Thymus (tissue), 11 donors: ENCODE data around the gene SLC16A10. TPM values are rescaled to one million over a fixed set of nuclear protein-coding genes. Genes with fewer than 3 reads are reported as not detected.

ENCODE experiments used
- DNase-seq, 9 donors: peaks; one replicate each; pipeline ENCODE4 v3.0.0-alpha.2; 2013; ENCODE audit warnings: low spot score in 9 of 9, low read depth in 6 of 9, missing footprints in 1 of 9
- H3K27ac ChIP-seq, 2 donors: one replicate each; pipeline ENCODE4 v1.5.1; 2013; ENCODE audit warnings: control low read depth in 1 of 2, low read depth in 1 of 2, low read length in 1 of 2, mild to moderate bottlenecking in 1 of 2, moderate library complexity in 1 of 2
- H3K27me3 ChIP-seq, 2 donors: one replicate each; pipeline ENCODE4 v1.5.1; 2013; ENCODE audit warnings: low read length in 1 of 2; ENCODE audit not compliant: control insufficient read depth in 2 of 2, insufficient read depth in 1 of 2
- H3K36me3 ChIP-seq, 2 donors: one replicate each; pipeline ENCODE4 v1.5.1; 2013; ENCODE audit warnings: low read length in 1 of 2, mild to moderate bottlenecking in 1 of 2, moderate library complexity in 1 of 2; ENCODE audit not compliant: control insufficient read depth in 2 of 2, insufficient read depth in 2 of 2
- H3K4me1 ChIP-seq, 2 donors: one replicate each; pipeline ENCODE4 v1.5.1; 2013; ENCODE audit warnings: low read length in 2 of 2; ENCODE audit not compliant: control insufficient read depth in 2 of 2, insufficient read depth in 2 of 2
- H3K4me3 ChIP-seq, 2 donors: one replicate each; pipeline ENCODE4 v1.5.1; 2013; ENCODE audit warnings: low read length in 2 of 2, control low read depth in 1 of 2, mild to moderate bottlenecking in 1 of 2
- H3K9me3 ChIP-seq, 2 donors: one replicate each; pipeline ENCODE4 v1.5.1; 2013; ENCODE audit warnings: low read length in 1 of 2, mild to moderate bottlenecking in 1 of 2; ENCODE audit not compliant: control insufficient read depth in 2 of 2, insufficient read depth in 1 of 2
- WGBS: extraction: QIAGEN DNeasy Blood & Tissue Kit; methylation state at CpG from one replicate; pipeline ENCODE4 v1.1.7; 2013; 5-methylcytosine and 5-hydroxymethylcytosine counted together
- polyA plus RNA-seq: library from polyadenylated mRNA; stranded (reverse); fragments of 200-250 nt; gene quantifications from one replicate; pipeline ENCODE4 v1.2.3, GENCODE V29; 2013
- total RNA-seq: library from RNA; stranded (reverse); fragments of 120-200 nt; gene quantifications from one replicate; pipeline ENCODE4 v1.2.4, GENCODE V29; 2013
- donor health status: healthy.

Gene SLC16A10
- total and polyA plus RNA-seq, 2 donors: 15.0 to 20.0 TPM

- Histone ChIP-seq H3K27me3 (no peaks in the 10 kb centered on the region), H3K4me3 (no peak overlapping the region), H3K9me3 (peaks cover 0 to 14% of the 10 kb centered on the region in 2 donors), H3K4me1 (no peaks in the 10 kb centered on the region), H3K27ac (no peak overlapping the region), H3K36me3 (peaks cover 25 to 40% of the 10 kb centered on the region in 2 donors)
- 98% methylated on average over 3 of the region's 3 CpGs for WGBS
- no peak for DNase-seq
Measured at GRCh38 chr6:111274593-111275217, 187.4 kb downstream of the SLC16A10 start.

GRCh38 chr6:111276335-111276734, 189.0 kb downstream of the SLC16A10 start:
- Histone ChIP-seq H3K4me1 (no peaks in the 10 kb centered on the region), H3K4me3 (no peak overlapping the region), H3K27ac (no peak overlapping the region), H3K27me3 (no peaks in the 10 kb centered on the region), H3K9me3 (peaks cover 0 to 14% of the 10 kb centered on the region in 2 donors), H3K36me3 (peaks cover 19 to 40% of the 10 kb centered on the region in 2 donors)
- 98% methylated on average over 2 of the region's 2 CpGs for WGBS
- DNase-seq: no peak

- no peak overlapping the region for H3K4me3 ChIP-seq
- 99% methylated on average over 3 of the region's 3 CpGs for WGBS
- DNase-seq: no peak
- H3K36me3 ChIP-seq: peaks cover 19 to 40% of the 10 kb centered on the region in 2 donors
- H3K27me3 ChIP-seq: no peaks in the 10 kb centered on the region
- no peaks in the 10 kb centered on the region for H3K4me1 ChIP-seq
- H3K9me3 ChIP-seq: peaks cover 0 to 14% of the 10 kb centered on the region in 2 donors
- H3K27ac ChIP-seq: no peak overlapping the region
Measured at GRCh38 chr6:111276736-111277135, 189.4 kb downstream of the SLC16A10 start.

- WGBS: 98% methylated on average over 1 of the region's 1 CpG
- Histone ChIP-seq H3K4me3 (no peak overlapping the region), H3K27ac (no peak overlapping the region), H3K27me3 (no peaks in the 10 kb centered on the region), H3K9me3 (peaks cover 0 to 14% of the 10 kb centered on the region in 2 donors), H3K36me3 (peaks cover 19 to 44% of the 10 kb centered on the region in 2 donors), H3K4me1 (no peaks in the 10 kb centered on the region)
- no peak for DNase-seq
Measured at GRCh38 chr6:111277819-111278218, 190.5 kb downstream of the SLC16A10 start.

GRCh38 chr6:111278731-111279130, 191.4 kb downstream of the SLC16A10 start:
- Histone ChIP-seq H3K9me3 (peaks cover 0 to 10% of the 10 kb centered on the region in 2 donors), H3K36me3 (peaks cover 27 to 48% of the 10 kb centered on the region in 2 donors), H3K4me1 (no peaks in the 10 kb centered on the region), H3K4me3 (no peak overlapping the region), H3K27ac (no peak overlapping the region), H3K27me3 (no peaks in the 10 kb centered on the region)
- WGBS: 98% methylated on average over 2 of the region's 2 CpGs
- DNase-seq: no peak

GRCh38 chr6:111280445-111280955, 193.2 kb downstream of the SLC16A10 start:
- Histone ChIP-seq H3K9me3 (peaks cover 0 to under 1% of the 10 kb centered on the region in 2 donors), H3K4me3 (no peak overlapping the region), H3K27ac (no peak overlapping the region), H3K36me3 (peaks cover 20 to 42% of the 10 kb centered on the region in 2 donors), H3K4me1 (no peaks in the 10 kb centered on the region), H3K27me3 (no peaks in the 10 kb centered on the region)
- WGBS: 97% methylated on average over 4 of the region's 4 CpGs
- DNase-seq: no peak

Other genes starting within 250 kb of the SLC16A10 start
- gene AMD1, start 212.7 kb upstream of the SLC16A10 start, total RNA-seq: 61.4 TPM
- gene AMD1, start 212.7 kb upstream of the SLC16A10 start, polyA plus RNA-seq: 51.9 TPM
- 58.6 TPM for gene GTF3C6, start 128.8 kb upstream of the SLC16A10 start, total RNA-seq
- gene GTF3C6, start 128.8 kb upstream of the SLC16A10 start, polyA plus RNA-seq: 92.7 TPM
- gene RPF2, start 105.5 kb upstream of the SLC16A10 start, total RNA-seq: 26.8 TPM
- 29.6 TPM for gene RPF2, start 105.5 kb upstream of the SLC16A10 start, polyA plus RNA-seq